Measurements from ENCODE around the gene AP1G1.

AP1G1 gene

DNA sequence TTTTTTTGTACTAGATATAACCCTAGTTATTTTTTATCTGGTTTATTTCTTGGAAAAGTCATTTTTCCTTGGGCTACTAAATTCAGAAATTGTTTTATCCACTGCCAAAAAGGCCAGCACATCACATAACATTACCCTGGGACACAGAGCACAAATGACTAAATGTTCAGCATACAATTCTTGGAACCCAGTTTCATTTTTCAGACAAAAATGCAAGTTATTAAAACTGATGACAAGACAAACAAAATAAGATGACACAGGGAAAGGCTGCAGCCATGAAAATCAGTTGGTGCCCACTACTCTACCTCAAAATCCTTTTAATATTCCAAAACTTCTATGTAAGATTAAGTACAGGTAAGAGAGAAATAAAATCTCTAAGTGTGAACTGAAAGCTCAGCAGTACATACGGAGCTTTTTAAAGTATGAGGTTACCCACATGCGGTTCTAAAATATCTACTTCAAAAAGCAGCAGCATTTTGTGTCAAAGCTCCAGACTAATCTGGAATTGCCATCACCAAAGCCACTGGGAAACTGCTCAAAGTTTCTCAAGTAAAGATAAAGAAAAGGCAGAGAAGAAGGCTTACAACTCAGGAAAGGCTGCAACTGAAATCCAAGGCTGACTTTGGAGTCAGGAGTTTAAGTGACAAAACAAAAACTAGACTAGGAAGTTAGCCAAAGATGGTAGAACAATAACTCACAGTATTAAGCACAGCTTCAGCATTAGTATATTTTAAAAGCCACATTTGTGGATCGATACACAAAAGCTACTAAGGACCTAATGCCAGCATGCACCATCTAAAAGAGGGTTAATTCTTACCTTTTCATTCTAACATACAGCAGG, 41.4 kb downstream of the AP1G1 start:
- TF ChIP-seq, protein P1, sequence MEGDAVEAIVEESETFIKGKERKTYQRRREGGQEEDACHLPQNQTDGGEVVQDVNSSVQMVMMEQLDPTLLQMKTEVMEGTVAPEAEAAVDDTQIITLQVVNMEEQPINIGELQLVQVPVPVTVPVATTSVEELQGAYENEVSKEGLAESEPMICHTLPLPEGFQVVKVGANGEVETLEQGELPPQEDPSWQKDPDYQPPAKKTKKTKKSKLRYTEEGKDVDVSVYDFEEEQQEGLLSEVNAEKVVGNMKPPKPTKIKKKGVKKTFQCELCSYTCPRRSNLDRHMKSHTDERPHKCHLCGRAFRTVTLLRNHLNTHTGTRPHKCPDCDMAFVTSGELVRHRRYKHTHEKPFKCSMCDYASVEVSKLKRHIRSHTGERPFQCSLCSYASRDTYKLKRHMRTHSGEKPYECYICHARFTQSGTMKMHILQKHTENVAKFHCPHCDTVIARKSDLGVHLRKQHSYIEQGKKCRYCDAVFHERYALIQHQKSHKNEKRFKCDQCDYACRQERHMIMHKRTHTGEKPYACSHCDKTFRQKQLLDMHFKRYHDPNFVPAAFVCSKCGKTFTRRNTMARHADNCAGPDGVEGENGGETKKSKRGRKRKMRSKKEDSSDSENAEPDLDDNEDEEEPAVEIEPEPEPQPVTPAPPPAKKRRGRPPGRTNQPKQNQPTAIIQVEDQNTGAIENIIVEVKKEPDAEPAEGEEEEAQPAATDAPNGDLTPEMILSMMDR (IDR thresholded peaks at IDR 0.05; ENCODE audit: poor library complexity, severe bottlenecking), result no peak
- H3K4me1 ChIP-seq (ENCODE audit: insufficient read depth, poor library complexity, severe bottlenecking), result no peaks in the 10 kb centered on the region
- H3K9me3 ChIP-seq (ENCODE audit: severe bottlenecking), result no peaks in the 10 kb centered on the region
- no peak overlapping the region for H3K4me3 ChIP-seq (ENCODE audit: severe bottlenecking)
- no peaks in the 10 kb centered on the region for H3K27me3 ChIP-seq (ENCODE audit: insufficient read depth, poor library complexity, severe bottlenecking)
- no peak for DNase-seq (ENCODE audit: low spot score)
- ATAC-seq (ENCODE audit: low read depth), result no peak
- peaks cover 93% of the 10 kb centered on the region for H3K36me3 ChIP-seq (ENCODE audit: low read depth)
- no peak overlapping the region for H3K27ac ChIP-seq (ENCODE audit: poor library complexity, severe bottlenecking)

DNA sequence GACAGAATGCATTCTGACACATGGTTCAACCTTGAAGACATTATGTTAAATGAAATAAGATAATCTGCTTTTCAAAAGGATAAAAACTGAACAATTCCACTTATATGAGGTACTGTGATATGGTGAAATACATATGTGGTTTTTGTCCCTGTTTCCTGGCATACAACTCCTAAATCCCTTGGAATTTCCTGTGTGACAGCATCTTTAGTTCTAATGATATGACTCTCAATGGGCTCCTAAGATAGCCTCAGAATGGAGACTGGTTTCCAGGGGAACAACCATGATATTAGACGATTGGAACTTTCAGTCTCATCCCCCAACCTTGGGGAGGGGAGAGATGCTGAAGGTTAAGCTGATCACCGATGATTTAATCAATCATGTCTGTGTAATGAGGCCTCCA, 46.4 kb downstream of the AP1G1 start:
- DNase-seq (ENCODE audit: low spot score) (no peak), ATAC-seq (ENCODE audit: low read depth) (no peak)
- Histone ChIP-seq H3K9me3 (ENCODE audit: severe bottlenecking) (no peaks in the 10 kb centered on the region), H3K4me1 (ENCODE audit: insufficient read depth, poor library complexity, severe bottlenecking) (no peaks in the 10 kb centered on the region), H3K27ac (ENCODE audit: poor library complexity, severe bottlenecking) (no peak overlapping the region), H3K36me3 (ENCODE audit: low read depth) (peaks cover 93% of the 10 kb centered on the region), H3K4me3 (ENCODE audit: severe bottlenecking) (no peak overlapping the region), H3K27me3 (ENCODE audit: insufficient read depth, poor library complexity, severe bottlenecking) (no peaks in the 10 kb centered on the region)
- TF ChIP-seq, protein P1 (IDR thresholded peaks at IDR 0.05; ENCODE audit: poor library complexity, severe bottlenecking), result no peak

DNA sequence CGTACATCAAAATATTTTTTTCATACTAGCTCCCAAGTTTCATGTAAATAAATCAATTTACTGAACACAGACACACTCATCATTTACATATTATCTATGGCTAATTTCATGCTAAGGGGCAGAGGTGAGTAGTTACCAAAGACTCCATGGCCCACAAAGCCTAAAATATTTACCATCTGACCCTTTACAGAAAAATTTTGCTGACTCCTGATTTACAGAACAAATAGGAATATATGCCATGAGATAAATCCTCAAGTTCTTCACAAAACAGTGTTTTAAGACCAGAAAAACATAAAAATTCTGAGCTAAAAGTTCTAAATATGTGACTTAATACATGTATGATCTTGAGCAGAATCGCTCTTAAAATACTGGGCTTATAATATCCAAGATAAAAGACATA, 47.5 kb downstream of the AP1G1 start:
- H3K36me3 ChIP-seq (ENCODE audit: low read depth), result peaks cover 93% of the 10 kb centered on the region
- no peaks in the 10 kb centered on the region for H3K9me3 ChIP-seq (ENCODE audit: severe bottlenecking)
- H3K4me1 ChIP-seq (ENCODE audit: insufficient read depth, poor library complexity, severe bottlenecking), result no peaks in the 10 kb centered on the region

DNA sequence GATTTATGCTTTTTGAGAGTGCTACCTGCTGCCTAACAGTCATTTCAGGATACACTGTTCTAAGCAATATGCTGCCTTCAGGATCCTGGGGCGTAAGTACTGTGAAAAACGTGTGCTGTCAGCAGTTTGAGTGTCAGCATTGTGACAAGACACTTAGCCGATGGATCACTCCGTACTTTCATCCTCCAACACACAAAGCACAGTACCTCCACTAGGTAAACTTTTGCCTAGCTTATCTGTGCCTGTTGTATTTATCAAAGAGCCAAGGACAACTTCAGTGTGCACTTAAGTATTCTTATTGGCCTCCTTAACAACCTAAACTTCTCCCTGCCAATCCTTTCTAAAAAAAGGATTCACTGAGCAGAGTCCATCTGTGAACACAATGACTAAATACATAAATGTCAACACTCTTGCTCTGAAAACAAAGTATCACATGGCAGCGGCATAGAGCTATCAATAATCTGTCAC, 50.3 kb downstream of the AP1G1 start:
- Histone ChIP-seq H3K9me3 (ENCODE audit: severe bottlenecking) (no peaks in the 10 kb centered on the region), H3K4me3 (ENCODE audit: severe bottlenecking) (no peak overlapping the region), H3K27me3 (ENCODE audit: insufficient read depth, poor library complexity, severe bottlenecking) (no peaks in the 10 kb centered on the region), H3K4me1 (ENCODE audit: insufficient read depth, poor library complexity, severe bottlenecking) (no peaks in the 10 kb centered on the region), H3K27ac (ENCODE audit: poor library complexity, severe bottlenecking) (no peak overlapping the region), H3K36me3 (ENCODE audit: low read depth) (peaks cover 93% of the 10 kb centered on the region)
- TF ChIP-seq, protein P1 (IDR thresholded peaks at IDR 0.05; ENCODE audit: poor library complexity, severe bottlenecking), result no peak
- no peak for DNase-seq (ENCODE audit: low spot score)
- ATAC-seq (ENCODE audit: low read depth), result no peak

More for the DNA sequence above, 47.5 kb downstream of the AP1G1 start:
- Histone ChIP-seq H3K27ac (ENCODE audit: poor library complexity, severe bottlenecking) (no peak overlapping the region), H3K27me3 (ENCODE audit: insufficient read depth, poor library complexity, severe bottlenecking) (no peaks in the 10 kb centered on the region), H3K4me3 (ENCODE audit: severe bottlenecking) (no peak overlapping the region)
- TF ChIP-seq, protein P1 (IDR thresholded peaks at IDR 0.05; ENCODE audit: poor library complexity, severe bottlenecking), result no peak
- no peak for DNase-seq (ENCODE audit: low spot score)
- ATAC-seq (ENCODE audit: low read depth), result no peak

DNA sequence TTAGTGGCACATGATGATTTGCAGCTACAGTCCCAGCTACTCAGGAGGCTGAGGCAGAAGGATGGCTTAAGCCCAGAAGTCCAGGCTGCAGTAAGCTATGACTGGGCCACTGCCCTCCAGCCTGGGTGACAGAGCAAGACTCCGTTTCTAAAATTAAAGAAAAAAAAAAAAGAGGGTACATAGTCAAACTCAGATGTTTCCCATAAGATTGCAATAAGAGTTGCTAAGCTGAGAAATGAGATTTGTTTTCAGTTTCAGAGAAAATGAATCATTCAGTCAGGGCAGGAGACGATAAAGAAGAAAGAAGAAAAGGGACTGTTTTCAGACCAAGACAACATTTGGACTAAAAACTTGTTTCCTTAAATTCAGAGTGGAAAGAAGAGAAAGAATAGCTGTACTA, 54.0 kb downstream of the AP1G1 start:
- Histone ChIP-seq H3K4me1 (ENCODE audit: insufficient read depth, poor library complexity, severe bottlenecking) (no peaks in the 10 kb centered on the region), H3K4me3 (ENCODE audit: severe bottlenecking) (no peak overlapping the region), H3K27ac (ENCODE audit: poor library complexity, severe bottlenecking) (no peak overlapping the region), H3K9me3 (ENCODE audit: severe bottlenecking) (no peaks in the 10 kb centered on the region), H3K36me3 (ENCODE audit: low read depth) (peaks cover 97% of the 10 kb centered on the region), H3K27me3 (ENCODE audit: insufficient read depth, poor library complexity, severe bottlenecking) (no peaks in the 10 kb centered on the region)
- TF ChIP-seq, protein P1 (IDR thresholded peaks at IDR 0.05; ENCODE audit: poor library complexity, severe bottlenecking), result no peak
- DNase-seq (ENCODE audit: low spot score) (no peak), ATAC-seq (ENCODE audit: low read depth) (no peak)

Measured in RWPE2 (cell line).